Cardiac muscle cell (in vitro differentiated cells and primary cell): ENCODE data around the gene CDK5R2. TPM values are rescaled to one million over a fixed set of nuclear protein-coding genes. Genes with fewer than 3 reads are reported as not detected.
A peak's percentile ranks its signal among the peaks of the same experiment; 100 is the strongest.

Experiments
- DNase-seq, 2 donors: peaks; one replicate each; pipeline versions ENCODE4 v3.0.0 to v3.0.0-alpha.2; 2010 to 2017; ENCODE audit warnings: low read depth in 1 of 2, low spot score in 1 of 2
- H3K27ac ChIP-seq: fragments of 200-600 bp; sonication (generic); 2 replicates; pipeline ENCODE4 v1.5.1; 2016
- H3K27me3 ChIP-seq: fragments of 200-600 bp; sonication (generic); 2 replicates; pipeline ENCODE4 v1.6.0; 2016; ENCODE audit warnings: control low read depth
- H3K36me3 ChIP-seq: fragments of 200-600 bp; sonication (generic); 2 replicates; pipeline ENCODE4 v1.5.1; 2016; ENCODE audit warnings: control low read depth
- H3K4me1 ChIP-seq: fragments of 200-600 bp; sonication (generic); 2 replicates; pipeline ENCODE4 v1.8.1; 2017; ENCODE audit warnings: low read depth, mild to moderate bottlenecking, mixed run types
- H3K4me3 ChIP-seq: fragments of 200-600 bp; sonication (generic); 2 replicates; pipeline ENCODE4 v1.5.1; 2016; ENCODE audit warnings: mild to moderate bottlenecking
- H3K9me3 ChIP-seq: fragments of 200-600 bp; sonication (generic); 2 replicates; pipeline ENCODE4 v1.5.1; 2017; ENCODE audit warnings: low read depth, mild to moderate bottlenecking, control low read depth
- CTCF ChIP-seq: IDR thresholded peaks from 2 replicates; pipeline ENCODE4 v1.5.1; 2012; ENCODE audit warnings: low read depth, mild to moderate bottlenecking, low read length
- polyA plus RNA-seq: library from polyadenylated mRNA; unstranded; fragments of >200 nt; fragmentation: Nextera tagmentation; extraction: Ambion mirVana; gene quantifications from 2 replicates; pipeline ENCODE4 v1.2.1, GENCODE V29; 2016
- total RNA-seq: library from RNA; depleted of rRNA; stranded (reverse); fragments of >200 nt; gene quantifications from 2 replicates; pipeline ENCODE4 v1.2.3, GENCODE V29; 2016

The CDK5R2 gene
- total and polyA plus RNA-seq, 2 experiments from 2014 or later = 0.06 to 0.22 TPM

- DNase-seq = no peak
- TF ChIP-seq CTCF = no peak
- no peak overlapping the region for H3K4me3 ChIP-seq
- H3K27me3 ChIP-seq = peaks cover 100% of the 10 kb centered on the region
- H3K4me1 ChIP-seq = peaks cover 5% of the 10 kb centered on the region
- H3K9me3 ChIP-seq = no peaks in the 10 kb centered on the region
- no peaks in the 10 kb centered on the region for H3K36me3 ChIP-seq
- H3K27ac ChIP-seq = no peak overlapping the region
Observed at GRCh38 chr2:218983263-218983933, 23.9 kb downstream of the CDK5R2 start.

- no peak for DNase-seq
- Histone ChIP-seq H3K27me3 (peaks cover 100% of the 10 kb centered on the region), H3K9me3 (no peaks in the 10 kb centered on the region), H3K36me3 (no peaks in the 10 kb centered on the region), H3K4me3 (no peak overlapping the region), H3K27ac (no peak overlapping the region), H3K4me1 (peaks cover 5% of the 10 kb centered on the region)
- no peak for TF ChIP-seq CTCF
Observed at GRCh38 chr2:218983934-218984238, 24.4 kb downstream of the CDK5R2 start.

GRCh38 chr2:218984239-218985020, 25.0 kb downstream of the CDK5R2 start:
- peaks cover 5% of the 10 kb centered on the region for H3K4me1 ChIP-seq
- H3K9me3 ChIP-seq = no peaks in the 10 kb centered on the region
- no peak for TF ChIP-seq CTCF
- H3K4me3 ChIP-seq = peak overlapping the region; percentile 6
- H3K36me3 ChIP-seq = no peaks in the 10 kb centered on the region
- peaks cover 100% of the 10 kb centered on the region for H3K27me3 ChIP-seq
- peak in 1 of 2 donors; percentile 66 for DNase-seq
- H3K27ac ChIP-seq = no peak overlapping the region

GRCh38 chr2:218985021-218985324, 25.5 kb downstream of the CDK5R2 start, which contains the start of gene FEV:
Gene FEV (minus strand): TSS chr2:218985184. CDS start chr2:218985075, 109 bp downstream.
- Histone ChIP-seq H3K9me3 (no peaks in the 10 kb centered on the region), H3K4me3 (peak within 1 kb of the TSS; percentile 6), H3K4me1 (peaks cover 5% of the 10 kb centered on the region), H3K36me3 (no peaks in the 10 kb centered on the region), H3K27ac (no peak within 1 kb of the TSS), H3K27me3 (peaks cover 100% of the 10 kb centered on the region)
- no peak for DNase-seq
- no peak for TF ChIP-seq CTCF

GRCh38 chr2:218985325-218986091, 26.0 kb downstream of the CDK5R2 start:
- no peak for DNase-seq
- H3K27me3 ChIP-seq = peaks cover 100% of the 10 kb centered on the region

More at GRCh38 chr2:218985325-218986091, 26.0 kb downstream of the CDK5R2 start:
- Histone ChIP-seq H3K27ac (no peak overlapping the region), H3K4me1 (peaks cover 5% of the 10 kb centered on the region), H3K36me3 (no peaks in the 10 kb centered on the region), H3K4me3 (peak overlapping the region; percentile 6), H3K9me3 (no peaks in the 10 kb centered on the region)
- no peak for TF ChIP-seq CTCF
